A549 (cell line): ENCODE results near the gene SLC12A8. TPM values are rescaled to one million over a fixed set of nuclear protein-coding genes. Genes with fewer than 3 reads are reported as not detected.

ENCODE experiments used
- ATAC-seq, 2 experiments: fragments of 200-7000 bp in 1 of 2; fragments of >200 bp in 1 of 2; cut with Nextera tagmentation in 1 of 2; cut with Tn5 transposase in 1 of 2; 3 replicates each; pipeline versions ENCODE4 v1.8.0 to v1.9.1; 2018 to 2020; ENCODE audit warnings: mild to moderate bottlenecking in 1 of 2, moderate library complexity in 1 of 2
- CTCF ChIA-PET: fragments of 300-600 bp; sonication (Branson Sonifier 250); formaldehyde crosslinking; extraction: SDS; loops from one replicate; lab custom pipeline; 2021; ENCODE audit warnings: antibody characterized with exemption, inconsistent platforms; lab: Yijun Ruan, JAX
- POLR2A ChIA-PET: fragments of 350-600 bp; formaldehyde crosslinking; extraction: SDS; loops from one replicate; lab custom pipeline; 2021; ENCODE audit warnings: antibody characterized with exemption, inconsistent platforms; lab: Yijun Ruan, JAX
- DNase-seq, 2 experiments: peaks; one replicate each; pipeline versions ENCODE4 v3.0.0 to v3.0.0-alpha.2; 2011 to 2016; ENCODE audit warnings: low read depth in 1 of 2, low spot score in 1 of 2
- FAIRE-seq: peaks from 2 replicates; lab custom pipeline; 2011; peaks lifted over from hg19 to GRCh38; lab: Jason Lieb, UNC
- H3K27ac ChIP-seq, 2 experiments: fragments of >200 bp; sonication (Bioruptor Twin); formaldehyde crosslinking; 3 replicates each; pipeline ENCODE4 v1.5.1; 2016 to 2017
- H3K4me1 ChIP-seq: fragments of >200 bp; sonication (Bioruptor Twin); formaldehyde crosslinking; 3 replicates; pipeline ENCODE4 v1.6.1; 2016
- H3K4me2 ChIP-seq: fragments of >200 bp; sonication (Bioruptor Twin); formaldehyde crosslinking; 3 replicates; pipeline ENCODE4 v1.6.1; 2016
- H3K4me3 ChIP-seq: fragments of >200 bp; sonication (Bioruptor Twin); formaldehyde crosslinking; 3 replicates; pipeline ENCODE4 v1.5.1; 2016
- H3K9me3 ChIP-seq: fragments of >200 bp; sonication (Bioruptor Twin); formaldehyde crosslinking; 3 replicates; pipeline ENCODE4 v1.6.1; 2016
- ATOH8 ChIP-seq: fragments of 250-450 bp; sonication (Bioruptor Pico); IDR thresholded peaks from 2 replicates; pipeline ENCODE4 v1.5.0; 2020; ENCODE audit warnings: low read depth, mild to moderate bottlenecking, moderate library complexity
- CBX2 ChIP-seq: fragments of 200-600 bp; sonication (generic); IDR thresholded peaks from 2 replicates; pipeline ENCODE4 v1.6.1; 2016; ENCODE audit warnings: low read depth, mild to moderate bottlenecking, borderline replicate concordance
- CHD2 ChIP-seq: fragments of 150-350 bp; IDR thresholded peaks from 2 replicates; pipeline ENCODE4 v1.6.1; 2014; ENCODE audit warnings: low read length; ENCODE audit not compliant: partially characterized antibody
- EHMT2 ChIP-seq: fragments of 200-600 bp; sonication (generic); IDR thresholded peaks from 2 replicates; pipeline ENCODE4 v1.6.1; 2016; ENCODE audit warnings: antibody characterized with exemption, low read depth, mild to moderate bottlenecking, moderate library complexity
- FOSB ChIP-seq: fragments of 250-450 bp; sonication (Bioruptor Pico); IDR thresholded peaks from 2 replicates; pipeline ENCODE4 v1.5.0; 2020; ENCODE audit warnings: mild to moderate bottlenecking, moderate library complexity
- FOSL2 ChIP-seq, 2 experiments: fragments of 450-650 bp in 1 of 2; fragments of >200 bp in 1 of 2; sonication (Bioruptor Twin) in 1 of 2; formaldehyde crosslinking; IDR thresholded peaks; 2 replicates each; pipeline versions ENCODE4 v1.5.0 to v1.6.1; 2016 to 2020; ENCODE audit warnings: mild to moderate bottlenecking in 1 of 2, moderate library complexity in 1 of 2
- FOXS1 ChIP-seq: fragments of 250-450 bp; sonication (Bioruptor Pico); IDR thresholded peaks from 2 replicates; pipeline ENCODE4 v1.5.0; 2020; ENCODE audit warnings: mild to moderate bottlenecking, moderate library complexity
- GATA3 ChIP-seq: IDR thresholded peaks from 2 replicates; pipeline ENCODE4 v1.6.1; 2012; ENCODE audit warnings: borderline replicate concordance
- HDAC2 ChIP-seq: fragments of 200-600 bp; sonication (generic); IDR thresholded peaks from 2 replicates; pipeline ENCODE4 v1.6.1; 2016
- HOXA7 ChIP-seq: fragments of 250-450 bp; sonication (Bioruptor Pico); IDR thresholded peaks from 2 replicates; pipeline ENCODE4 v1.5.0; 2020; ENCODE audit warnings: mild to moderate bottlenecking, moderate library complexity
- HOXB13 ChIP-seq: fragments of 250-450 bp; sonication (Bioruptor Pico); IDR thresholded peaks from 2 replicates; pipeline ENCODE4 v1.5.0; 2020; ENCODE audit warnings: low read depth, mild to moderate bottlenecking, moderate library complexity
- JUNB ChIP-seq: fragments of >200 bp; sonication (Bioruptor Twin); formaldehyde crosslinking; IDR thresholded peaks from 2 replicates; pipeline ENCODE4 v1.6.1; 2016
- KDM5A ChIP-seq: fragments of 200-600 bp; sonication (generic); IDR thresholded peaks from 2 replicates; pipeline ENCODE4 v1.6.1; 2016; ENCODE audit warnings: antibody characterized with exemption, mild to moderate bottlenecking
- MAFK ChIP-seq: fragments of 450-650 bp; IDR thresholded peaks from 2 replicates; pipeline ENCODE4 v1.6.1; 2014; ENCODE audit not compliant: partially characterized antibody
- MAZ ChIP-seq: fragments of 150-350 bp; IDR thresholded peaks from 2 replicates; pipeline ENCODE4 v1.6.1; 2014; ENCODE audit warnings: antibody characterized with exemption, low read depth, low read length, borderline replicate concordance
- MYC ChIP-seq: IDR thresholded peaks from 2 replicates; pipeline ENCODE4 v1.6.1; 2012; ENCODE audit warnings: mild to moderate bottlenecking, inconsistent platforms, low read length, improper control_type of control experiment, borderline replicate concordance
- NPAS2 ChIP-seq: fragments of 250-450 bp; sonication (Bioruptor Pico); IDR thresholded peaks from 2 replicates; pipeline ENCODE4 v1.8.0; 2022; ENCODE audit warnings: mild to moderate bottlenecking, moderate library complexity, borderline replicate concordance
- PHF8 ChIP-seq: fragments of 200-600 bp; sonication (generic); IDR thresholded peaks from 2 replicates; pipeline ENCODE4 v1.6.1; 2016; ENCODE audit warnings: low read depth, mild to moderate bottlenecking, antibody characterized with exemption, moderate library complexity, borderline replicate concordance
- POLR2AphosphoS2 ChIP-seq: conservative IDR thresholded peaks from 2 replicates; pipeline ENCODE4 v1.6.1; 2012; ENCODE audit warnings: low read length, improper control_type of control experiment, inconsistent platforms
- RCOR1 ChIP-seq: fragments of 150-350 bp; IDR thresholded peaks from 2 replicates; pipeline ENCODE4 v1.6.1; 2014; ENCODE audit warnings: antibody characterized with exemption, low read length, low read depth
- RNF2 ChIP-seq: fragments of 200-600 bp; sonication (generic); IDR thresholded peaks from 2 replicates; pipeline ENCODE4 v1.6.1; 2016; ENCODE audit warnings: low read depth, mild to moderate bottlenecking, antibody characterized with exemption, moderate library complexity, borderline replicate concordance
- SREBF2 ChIP-seq: fragments of 450-650 bp; IDR thresholded peaks from 2 replicates; pipeline ENCODE4 v1.6.1; 2014; ENCODE audit warnings: mild to moderate bottlenecking, moderate library complexity
- TP53 ChIP-seq: fragments of 250-450 bp; sonication (Bioruptor Pico); IDR thresholded peaks from 2 replicates; pipeline ENCODE4 v1.5.0; 2021; ENCODE audit warnings: mild to moderate bottlenecking, moderate library complexity
- ZC3H11A ChIP-seq: fragments of 450-650 bp; IDR thresholded peaks from 2 replicates; pipeline ENCODE4 v1.6.1; 2014; ENCODE audit warnings: antibody characterized with exemption, mild to moderate bottlenecking
- ZFP36 ChIP-seq: fragments of 450-650 bp; IDR thresholded peaks from 2 replicates; pipeline ENCODE4 v1.6.1; 2014; ENCODE audit warnings: borderline replicate concordance; ENCODE audit not compliant: partially characterized antibody
- ZNF302 ChIP-seq: fragments of 250-450 bp; sonication (Bioruptor Pico); IDR thresholded peaks from 2 replicates; pipeline ENCODE4 v1.9.0; 2021; ENCODE audit warnings: inconsistent platforms, mild to moderate bottlenecking, moderate library complexity
- WGBS: methylation state at CpG from one replicate; pipeline ENCODE4 v1.1.6; 2017; ENCODE audit errors: missing lambda C conversion rate; 5-methylcytosine and 5-hydroxymethylcytosine counted together
- polyA plus RNA-seq, 4 experiments: library from polyadenylated mRNA; depleted of rRNA in 3 of 4; stranded (reverse); fragments of >200 nt; fragmentation: RNase III in 1 of 4; extraction: RNeasy Plus Mini Kit Qiagen cat#74134 plus additional on column Dnase treatment in 1 of 4; gene quantifications; 2 replicates in 3 of 4; 3 replicates in 1 of 4; pipeline ENCODE4 v1.2.3, GENCODE V29; 2011 to 2017

Gene SLC12A8
- polyA plus RNA-seq, 2 of the 4 experiments (the other 2 are of a cell fraction): 1.1 to 4.2 TPM

GRCh38 chr3:125134952-125135351, 77.6 kb downstream of the SLC12A8 start:
- no peak for TF ChIP-seq HDAC2
- no peak for TF ChIP-seq CHD2
- TF ChIP-seq HOXB13 (CRISPR knock-in tag): no peak
- no peak for TF ChIP-seq EHMT2
- TF ChIP-seq JUNB: no peak
- TF ChIP-seq MYC: no peak
- no peak for TF ChIP-seq TP53 (CRISPR knock-in tag)
- TF ChIP-seq RCOR1: no peak
- TF ChIP-seq ZFP36: no peak
- TF ChIP-seq POLR2AphosphoS2: no peak
- no peak for TF ChIP-seq MAFK
- TF ChIP-seq FOSB (CRISPR knock-in tag): no peak
- TF ChIP-seq PHF8: no peak
- TF ChIP-seq RNF2: no peak
- TF ChIP-seq, all 56 proteins: peak for 0
- ATAC-seq (no peak), FAIRE-seq (no peak), DNase-seq (no peak)
- no peaks in the 10 kb centered on the region for H3K9me3 ChIP-seq
- H3K27ac ChIP-seq: no peak overlapping the region
- no peak overlapping the region for H3K4me2 ChIP-seq
- H3K4me1 ChIP-seq: peaks cover 10% of the 10 kb centered on the region; the same call in 2 of the 3 replicates
- WGBS: 90% methylated on average over 6 of the region's 6 CpGs
- no peak overlapping the region for H3K4me3 ChIP-seq
- ChIA-PET CTCF (no interaction called here), POLR2A (no interaction called here)

GRCh38 chr3:125132815-125133214, 79.7 kb downstream of the SLC12A8 start:
- H3K4me3 ChIP-seq: no peak overlapping the region
- no peak for FAIRE-seq
- ChIA-PET CTCF (interaction anchor here (0.6 to 1.5 kb wide), 2 partner anchors 14 to 1331 kb away, joined by 3 to 4 read pairs; no protein-coding TSS in a partner anchor), POLR2A (no interaction called here)
- 66% methylated on average over 2 of the region's 2 CpGs for WGBS
- DNase-seq: no peak
- TF ChIP-seq ZNF302 (CRISPR knock-in tag) (no peak), FOXS1 (no peak), HOXA7 (no peak), KDM5A (no peak), SREBF2 (no peak), CBX2 (no peak), ATOH8 (CRISPR knock-in tag) (no peak), GATA3 (no peak), ZC3H11A (no peak), NPAS2 (CRISPR knock-in tag) (no peak), POLR2AphosphoS2 (no peak)
- H3K4me2 ChIP-seq: no peak overlapping the region
- no peaks in the 10 kb centered on the region for H3K9me3 ChIP-seq
- ATAC-seq: no peak
- peaks cover 22% of the 10 kb centered on the region for H3K4me1 ChIP-seq
- H3K27ac ChIP-seq: no peak overlapping the region

GRCh38 chr3:125129512-125129997, 83.0 kb downstream of the SLC12A8 start:
- CTCF ChIA-PET: interaction anchor here (1.1 kb wide), 1 partner anchor 19 kb away, joined by 3 read pairs; no protein-coding TSS in a partner anchor
- peak overlapping the region in 1 of 2 experiments; percentile 61; a peak in 2 of 6 replicates for H3K27ac ChIP-seq
- H3K4me1 ChIP-seq: peaks cover 15% of the 10 kb centered on the region
- WGBS: 64% methylated on average over 10 of the region's 10 CpGs
- H3K9me3 ChIP-seq: no peaks in the 10 kb centered on the region
- FAIRE-seq: no peak
- no peak for TF ChIP-seq MAZ
- TF ChIP-seq FOSL2 (IDR thresholded peaks at IDR 0.05): no peak
- TF ChIP-seq FOSL2 (CRISPR knock-in tag; IDR thresholded peaks at IDR 0.05): 0 out of 2 replicates have a peak, but pooled peaks have one; percentile 11
- TF ChIP-seq, all 56 proteins: peak for 1
- DNase-seq: peak in 1 of 2 experiments; percentile 38
- peak overlapping the region; percentile 28; the same call in 2 of the 3 replicates for H3K4me2 ChIP-seq
- no peak overlapping the region for H3K4me3 ChIP-seq
- ATAC-seq: peak; percentile 62 to 85; a peak in 4 of 6 replicates
- POLR2A ChIA-PET: no interaction called here
